DMS114 treated with DMSO at 0.1 percent for 48 hours (cell line): Measurements from ENCODE around the gene EPB41L2.
"Not testable (repeated sequence)": the region's sequence is repeated elsewhere in the genome, so short reads cannot be mapped to it uniquely, and the experiment has no call there.

Experiments used
- DNase-seq: peaks from one replicate; lab custom pipeline; 2025; ENCODE audit not compliant: unreplicated experiment; lab: John Stamatoyannopoulos, UW

The EPB41L2 gene

DNA sequence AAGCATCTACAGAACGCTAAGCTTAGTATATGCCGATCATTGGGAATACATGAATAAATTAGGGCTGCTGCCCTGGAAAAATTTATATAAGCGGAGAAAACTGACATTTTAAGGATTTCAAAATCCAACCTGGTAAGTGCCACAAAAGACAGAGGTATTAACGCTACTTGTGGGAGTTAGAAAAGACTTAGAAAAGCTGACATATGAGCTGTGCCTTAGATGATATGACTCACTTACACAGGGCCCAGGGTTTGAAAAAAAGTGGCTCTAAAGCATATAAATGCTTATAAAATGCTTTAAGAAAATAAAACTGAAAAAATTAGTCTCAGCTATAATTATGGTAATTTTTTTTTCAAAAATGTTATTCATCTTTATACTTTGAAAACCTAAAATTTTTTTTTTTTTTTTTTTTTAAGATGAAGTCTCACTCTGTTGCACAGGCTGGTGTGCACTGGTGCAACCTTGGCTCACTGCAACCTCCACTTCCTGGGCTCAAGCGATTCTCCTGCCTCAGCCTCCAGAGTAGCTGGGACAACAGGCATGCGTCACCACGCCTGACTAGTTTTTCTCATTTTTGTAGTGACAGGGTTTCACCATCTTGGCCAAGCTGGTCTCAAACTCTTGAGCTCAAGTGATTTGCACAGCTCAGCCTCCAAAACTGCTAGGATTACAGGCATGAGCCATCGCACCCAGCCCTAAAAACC lies 25.7 kb downstream of the EPB41L2 start:
- DNase-seq, result no peak

DNA sequence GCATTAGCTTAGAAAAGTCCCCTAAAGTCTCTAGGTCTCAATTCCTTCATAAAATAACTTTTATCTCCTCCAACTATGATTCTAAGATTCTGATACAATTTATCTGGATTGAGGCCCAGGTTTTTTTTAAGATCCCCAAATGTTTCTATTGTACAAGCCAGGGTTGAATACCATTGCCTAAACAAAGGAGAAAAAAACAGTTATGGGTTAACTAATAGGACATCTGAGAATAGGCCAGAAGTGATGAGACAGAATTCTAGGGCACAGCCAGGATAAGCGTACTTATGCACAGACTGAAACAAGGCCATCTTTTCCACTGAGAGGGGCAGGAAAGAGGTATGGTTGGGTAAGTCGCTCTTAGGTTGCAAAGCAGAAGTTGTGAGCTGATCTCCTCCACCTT lies 26.4 kb downstream of the EPB41L2 start:
- DNase-seq, result no peak

- DNase-seq, result no peak
These were observed 26.9 kb downstream of the EPB41L2 start for GRCh38 chr6:131036143-131036542.

DNA sequence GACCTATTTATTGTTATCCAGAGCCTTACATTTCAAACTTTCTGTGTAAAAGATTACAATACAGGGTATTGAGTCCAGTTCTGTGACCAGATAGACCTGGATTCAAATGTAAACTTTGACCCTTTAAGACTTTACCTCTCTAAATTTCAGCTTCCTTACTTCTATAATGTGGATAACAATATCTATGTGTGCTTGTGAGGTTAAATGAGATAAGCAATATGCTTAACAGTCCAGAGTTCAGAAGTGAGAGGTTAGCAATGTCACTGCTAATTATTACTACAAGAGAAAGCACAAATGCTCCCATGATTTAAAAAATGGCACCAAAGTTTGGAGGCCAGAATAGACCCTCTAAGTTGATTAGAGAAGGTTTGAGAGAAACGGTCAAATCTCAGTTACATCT lies 27.5 kb downstream of the EPB41L2 start:
- DNase-seq, result no peak

DNA sequence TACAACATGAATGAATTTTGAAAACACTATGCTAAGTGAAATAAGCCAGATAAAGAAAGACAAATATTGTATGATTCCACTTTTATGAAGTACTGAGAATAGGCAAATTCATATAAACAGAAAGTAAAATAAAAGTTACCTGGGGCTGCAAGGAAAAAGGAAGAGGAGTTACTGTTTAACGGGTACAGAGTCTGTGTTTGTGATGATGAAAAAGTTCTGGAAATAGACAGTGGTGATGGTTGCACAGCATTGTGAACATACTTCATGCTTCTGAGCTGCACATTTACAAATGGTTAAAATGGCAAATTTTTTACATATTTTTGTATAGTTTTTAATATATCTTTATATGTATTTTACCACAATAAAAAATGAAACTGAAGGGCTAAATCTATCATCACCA lies 29.4 kb downstream of the EPB41L2 start:
- DNase-seq, result no peak

DNA sequence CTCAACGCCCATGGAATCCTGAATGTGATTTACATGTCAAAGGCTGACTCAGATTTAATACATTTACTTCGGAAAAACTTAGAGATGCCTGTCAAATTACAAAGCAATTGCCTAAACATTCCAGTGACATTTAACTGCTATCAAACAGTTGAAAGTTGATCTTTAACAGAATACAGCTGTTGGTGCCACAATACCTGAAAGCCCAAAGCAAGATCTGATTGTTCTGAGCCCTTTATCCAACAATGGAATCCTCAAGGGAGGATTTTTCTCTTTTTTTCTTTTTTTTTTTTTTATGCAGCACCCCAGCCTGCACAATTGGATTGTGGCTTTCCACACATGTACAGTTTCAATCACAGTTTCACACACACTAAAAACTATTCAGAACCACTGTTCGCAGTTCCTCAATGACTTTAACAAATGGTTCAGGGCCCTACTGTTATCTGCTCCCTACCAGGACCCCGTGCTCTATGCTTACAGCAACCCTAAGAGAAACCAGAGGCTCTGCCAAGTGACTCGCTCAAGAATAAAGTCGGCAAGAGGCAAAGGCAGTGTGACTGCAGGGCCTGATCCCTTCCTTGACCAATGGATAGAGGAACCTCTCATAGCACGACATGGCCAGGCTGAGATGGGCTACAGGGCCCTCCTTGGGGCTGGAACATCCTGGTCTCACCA lies 33.3 kb downstream of the EPB41L2 start:
- no peak for DNase-seq

GRCh38 chr6:131027326-131027725 lies 35.7 kb downstream of the EPB41L2 start:
- DNase-seq, result no peak

- no peak for DNase-seq
These were observed 36.8 kb downstream of the EPB41L2 start for GRCh38 chr6:131026243-131026642.

DNA sequence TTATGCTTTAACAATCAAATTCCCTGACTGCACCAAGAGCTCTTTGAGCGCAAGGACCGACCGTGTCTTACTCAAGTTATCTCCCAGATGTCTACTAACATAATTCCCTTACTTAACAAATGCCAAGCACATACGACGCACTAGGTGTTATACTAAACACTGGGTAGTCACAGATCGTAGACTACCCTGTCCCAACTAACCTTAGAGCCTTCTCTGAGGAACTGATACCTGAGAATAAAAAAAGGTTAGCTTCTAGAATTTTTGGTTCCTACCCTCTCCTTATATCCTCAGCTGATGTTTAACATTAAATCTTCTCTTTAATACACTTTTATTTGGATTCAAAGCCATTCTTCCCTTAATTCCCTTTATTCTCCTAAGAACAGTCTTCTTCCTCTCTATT lies 38.5 kb downstream of the EPB41L2 start:
- DNase-seq, result no peak

GRCh38 chr6:131023834-131024504 lies 39.1 kb downstream of the EPB41L2 start:
- no peak for DNase-seq

DNA sequence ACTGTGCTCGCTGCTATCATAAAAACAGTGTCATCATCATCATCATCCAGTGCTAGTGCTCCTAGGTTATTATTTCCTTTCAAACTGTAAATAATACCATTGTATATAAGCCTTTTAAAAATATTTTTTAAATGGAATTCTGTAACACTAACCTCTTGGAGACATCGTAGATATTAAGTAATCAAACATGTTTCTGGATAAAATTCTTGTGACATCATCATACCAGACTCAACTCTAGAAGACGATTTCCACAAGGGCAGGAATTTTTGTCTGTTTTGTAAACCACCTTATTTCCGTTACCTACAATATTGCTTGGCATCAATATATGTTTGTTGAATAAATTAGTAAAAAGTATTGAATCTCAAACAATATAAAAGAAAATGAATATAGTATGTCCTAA lies 40.4 kb downstream of the EPB41L2 start:
- no peak for DNase-seq

DNA sequence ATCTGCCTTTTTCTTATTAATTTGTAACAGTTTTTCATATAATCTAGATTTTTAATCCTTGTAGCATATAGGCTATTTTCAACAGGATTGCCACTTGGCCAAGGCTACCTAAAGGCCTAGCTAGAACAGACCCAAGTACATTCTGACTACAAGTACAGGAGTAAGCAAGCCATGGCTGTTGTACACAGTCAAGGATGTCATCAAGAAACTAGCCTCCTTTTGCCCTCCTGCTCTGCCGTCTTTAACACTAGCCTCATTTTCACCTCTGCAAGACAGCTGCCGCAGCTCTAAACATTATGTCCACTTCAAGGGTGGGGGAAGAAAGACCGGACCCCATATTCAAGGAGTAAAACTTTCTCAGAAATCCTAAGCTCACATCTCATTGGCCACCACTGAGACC lies 45.1 kb downstream of the EPB41L2 start:
- DNase-seq, result no peak

DNA sequence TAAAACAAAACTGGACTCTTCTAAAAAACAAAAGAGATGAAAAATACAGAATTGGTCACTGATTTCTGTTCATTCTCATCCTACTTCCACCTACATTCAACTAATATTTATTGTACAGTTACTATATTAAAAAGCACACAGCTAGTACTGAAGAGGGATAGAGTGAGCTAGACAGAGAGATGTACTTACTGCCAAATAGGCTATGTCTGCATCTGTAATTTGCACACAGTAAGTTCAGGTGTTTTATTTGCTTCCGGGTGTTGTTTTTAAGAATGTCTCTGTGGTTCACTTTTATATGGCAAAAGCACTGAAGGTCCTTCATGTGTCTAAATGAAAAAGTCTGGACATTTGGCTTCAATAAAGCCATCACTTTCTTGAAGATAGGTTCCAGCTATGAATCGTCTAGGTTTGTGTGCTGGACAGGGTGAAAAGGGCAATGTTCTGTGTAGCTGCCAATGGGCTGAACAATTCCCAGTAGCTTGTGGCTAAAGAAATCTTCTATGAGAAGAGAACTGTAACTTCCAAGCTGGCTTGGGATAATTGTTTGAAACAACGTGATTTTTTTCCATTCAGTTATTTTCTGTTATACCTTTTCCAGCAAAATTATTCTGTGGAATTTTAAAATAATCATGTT lies 47.3 kb downstream of the EPB41L2 start:
- DNase-seq, result no peak

- no peak for DNase-seq
These were observed 47.9 kb downstream of the EPB41L2 start for GRCh38 chr6:131015025-131015591.

- DNase-seq, result no peak
These were observed 48.8 kb downstream of the EPB41L2 start for GRCh38 chr6:131014080-131014776.

- DNase-seq, result no peak
These were observed 49.5 kb downstream of the EPB41L2 start for GRCh38 chr6:131013495-131013894.

DNA sequence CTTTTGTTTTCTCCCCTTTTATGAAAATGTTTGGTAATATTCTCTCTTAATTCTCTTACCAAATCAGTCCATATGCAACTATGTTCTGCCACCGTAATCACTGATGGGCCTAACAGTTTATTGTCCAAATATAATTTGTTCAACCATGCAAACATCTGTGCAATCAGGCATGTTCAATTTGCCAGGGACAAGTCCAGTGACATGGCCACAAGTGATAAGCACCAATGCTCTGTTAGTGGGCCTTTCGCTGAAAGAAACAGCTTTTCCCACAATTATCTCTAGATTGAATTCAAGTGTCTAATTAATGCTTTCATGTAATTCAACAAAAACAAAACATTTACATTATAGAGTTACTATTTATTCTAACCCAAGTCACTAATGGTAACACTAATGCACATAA lies 53.3 kb downstream of the EPB41L2 start:
- no peak for DNase-seq

DNA sequence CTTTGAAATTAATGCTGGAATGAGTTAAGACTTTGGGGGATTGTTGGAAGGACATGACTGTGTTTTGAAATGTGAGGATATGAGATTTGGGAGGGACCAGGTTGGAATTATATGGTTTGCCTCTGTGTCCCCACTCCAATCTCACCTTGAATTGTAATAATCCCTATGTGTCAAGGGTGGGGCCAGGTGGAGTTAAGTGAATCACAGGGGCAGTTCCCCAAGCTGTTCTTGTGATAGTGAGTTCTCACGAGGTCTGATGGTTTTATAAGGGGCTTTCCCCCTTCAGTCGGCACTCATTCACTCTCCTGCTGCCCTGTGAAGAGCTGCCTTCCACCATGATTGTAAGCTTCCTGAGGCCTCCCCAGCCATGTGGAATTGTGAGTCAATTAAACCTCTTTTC lies 54.1 kb downstream of the EPB41L2 start:
- DNase-seq, result not testable (repeated sequence)

GRCh38 chr6:131007964-131008363 lies 55.1 kb downstream of the EPB41L2 start:
- not testable (repeated sequence) for DNase-seq

- no peak for DNase-seq
These were observed 55.8 kb downstream of the EPB41L2 start for GRCh38 chr6:131007286-131007685.
